Measurements from ENCODE around the gene CLDN9. TPM values are rescaled to one million over a fixed set of nuclear protein-coding genes. Genes with fewer than 3 reads are reported as not detected.

The CLDN9 gene
- total and polyA plus RNA-seq, 9 of the 15 experiments (the other 6 are each of a cell fraction or from before 2014, with no cell fraction given): 0.12 to 0.44 (median 0.22) TPM; not detected in 4

- TF ChIP-seq NR3C1 (CRISPR knock-in tag; IDR thresholded peaks at IDR 0.05) (peak; percentile 47; the same call in 1 of the 2 replicates), GTF3C2 (IDR thresholded peaks at IDR 0.05; ENCODE audit: borderline replicate concordance, extremely low read depth, insufficient read length) (no peak), PREB (CRISPR knock-in tag; IDR thresholded peaks at IDR 0.05) (no peak), NEUROD1 (IDR thresholded peaks at IDR 0.05; ENCODE audit: borderline replicate concordance, low read depth, low read length, partially characterized antibody) (peak; percentile 37), PURB (CRISPR knock-in tag; IDR thresholded peaks at IDR 0.05; ENCODE audit: low read depth) (no peak), PRPF4 (IDR thresholded peaks at IDR 0.05; ENCODE audit: insufficient read depth, low read depth, low read length, poor library complexity, severe bottlenecking) (peak; percentile 59), ZZZ3 (IDR thresholded peaks at IDR 0.05) (no peak), MAX (CRISPR knock-in tag; IDR thresholded peaks at IDR 0.05) (peak; percentile 89), THRA (IDR thresholded peaks at IDR 0.05) (no peak), NRF1 (conservative IDR thresholded peaks at IDR 0.05 in 1 of 2, IDR thresholded peaks at IDR 0.05 in 1 of 2) (peak; percentile 91 to 93), RB1 (IDR thresholded peaks at IDR 0.05; ENCODE audit: low read depth) (peak; percentile 91), KAT7 (CRISPR knock-in tag; IDR thresholded peaks at IDR 0.05; ENCODE audit: borderline replicate concordance) (no peak), E2F6 (IDR thresholded peaks at IDR 0.05; ENCODE audit: borderline replicate concordance in 1 of 2, extremely low read depth in 1 of 2, insufficient read depth in 1 of 2, insufficient read length in 1 of 2, low read depth in 1 of 2, low read length in 1 of 2, poor library complexity in 1 of 2, severe bottlenecking in 1 of 2) (peak in 1 of 2 experiments; percentile 61), E2F1 (CRISPR knock-in tag; IDR thresholded peaks at IDR 0.05) (no peak), POLR3G (IDR thresholded peaks at IDR 0.05; ENCODE audit: extremely low read depth, insufficient read length, insufficient replicate concordance) (no peak), ZNF165 (CRISPR knock-in tag; IDR thresholded peaks at IDR 0.05; ENCODE audit: borderline replicate concordance) (no peak), RCOR1 (IDR thresholded peaks at IDR 0.05; ENCODE audit: borderline replicate concordance in 1 of 2, low read depth in 2 of 2, low read length in 2 of 2) (0 out of 4 replicates have a peak, but pooled peaks of 1 of the 2 experiments have one; percentile 2), NUFIP1 (IDR thresholded peaks at IDR 0.05; ENCODE audit: partially characterized antibody) (no peak)
These were observed 46.5 kb downstream of the CLDN9 start (continued) for GRCh38 chr16:3059041-3059722.
